H1 (cell line): ENCODE results near the gene KXD1.

ENCODE experiments used
- CBX5 ChIP-seq: fragments of 300-800, 300-1000 bp; sonication (generic); IDR thresholded peaks from 2 replicates; pipeline ENCODE4 v1.7.1; 2016; ENCODE audit warnings: antibody characterized with exemption, low read length, low read depth
- CEBPB ChIP-seq: IDR thresholded peaks from 2 replicates; pipeline ENCODE4 v1.6.1; 2012; ENCODE audit warnings: low read depth, low read length
- CTCF ChIP-seq, 3 experiments: IDR thresholded peaks; 1 replicate in 2 of 3; 2 replicates in 1 of 3; pipeline versions ENCODE4 v1.5.1 to v1.6.1; 2011; ENCODE audit warnings: low read length in 3 of 3, mild to moderate bottlenecking in 3 of 3, inconsistent platforms in 2 of 3, low read depth in 1 of 3, moderate library complexity in 1 of 3; ENCODE audit not compliant: insufficient read depth in 1 of 3; ENCODE audit errors: control extremely low read depth in 1 of 3
- EP300 ChIP-seq, 2 experiments: IDR thresholded peaks; 1 replicate in 1 of 2; 2 replicates in 1 of 2; pipeline ENCODE4 v1.6.1; 2011 to 2012; ENCODE audit warnings: low read depth in 2 of 2, low read length in 2 of 2, mild to moderate bottlenecking in 2 of 2, borderline replicate concordance in 1 of 2, inconsistent platforms in 1 of 2, moderate library complexity in 1 of 2
- EZH2 ChIP-seq: fragments of 200-600 bp; sonication (generic); IDR thresholded peaks from 2 replicates; pipeline ENCODE4 v1.7.1; 2012; ENCODE audit warnings: low read depth, mild to moderate bottlenecking, moderate library complexity, low read length, inconsistent platforms; ENCODE audit not compliant: severe bottlenecking
- JUND ChIP-seq: IDR thresholded peaks from 2 replicates; pipeline ENCODE4 v1.6.1; 2011; ENCODE audit warnings: mild to moderate bottlenecking, improper control_type of control experiment, low read length
- POLR2AphosphoS5 ChIP-seq: IDR thresholded peaks from 2 replicates; pipeline ENCODE4 v1.6.1; 2011; ENCODE audit warnings: low read depth, low read length
- SAP30 ChIP-seq: fragments of 300-600 bp; sonication (generic); IDR thresholded peaks from 2 replicates; pipeline ENCODE4 v1.7.1; 2012; ENCODE audit warnings: low read length, moderate library complexity, mild to moderate bottlenecking, inconsistent platforms; ENCODE audit not compliant: insufficient read depth, insufficient replicate concordance
- SIX5 ChIP-seq: IDR thresholded peaks from 2 replicates; pipeline ENCODE4 v1.6.1; 2011; ENCODE audit warnings: mild to moderate bottlenecking, low read depth, low read length
- USF2 ChIP-seq: IDR thresholded peaks from 2 replicates; pipeline ENCODE4 v1.6.1; 2011; ENCODE audit warnings: low read length, improper control_type of control experiment
- YY1 ChIP-seq: IDR thresholded peaks from 2 replicates; pipeline ENCODE4 v1.6.1; 2011; ENCODE audit warnings: low read depth, mild to moderate bottlenecking, low read length
- TF ChIP-seq, protein P1 (sequence below): fragments of 300-600 bp; sonication (generic); IDR thresholded peaks from 2 replicates; pipeline ENCODE4 v1.7.1; 2012; ENCODE audit warnings: low read length, moderate library complexity, mild to moderate bottlenecking, inconsistent platforms; ENCODE audit not compliant: insufficient replicate concordance

DNA sequence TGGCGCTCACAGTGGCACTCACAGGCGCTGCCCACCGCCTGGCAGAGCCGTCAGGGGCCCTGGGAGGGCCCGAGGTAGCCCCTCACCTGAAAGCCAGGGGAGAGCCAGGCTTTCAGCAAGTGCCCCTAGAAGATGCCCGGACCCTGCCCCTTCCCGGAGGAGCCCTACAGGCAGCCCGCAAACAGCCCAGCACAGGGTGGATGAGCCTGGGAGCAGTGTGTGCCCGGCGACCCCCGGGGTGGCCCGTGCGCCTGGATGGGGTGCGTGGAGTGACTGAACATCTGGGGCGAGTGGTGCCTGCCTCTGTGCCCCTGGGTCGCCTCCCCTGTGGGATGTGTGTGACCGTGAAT, 47.5 kb downstream of the KXD1 start:
- TF ChIP-seq CTCF (IDR thresholded peaks at IDR 0.05; ENCODE audit: control extremely low read depth in 1 of 3, insufficient read depth in 1 of 3, low read depth in 1 of 3, low read length in 3 of 3) (no peak), CEBPB (no peak), YY1 (no peak), POLR2AphosphoS5 (no peak), CBX5 (no peak), EP300 (IDR thresholded peaks at IDR 0.05; ENCODE audit: borderline replicate concordance in 1 of 2, low read depth in 2 of 2, low read length in 2 of 2) (no peak), SAP30 (no peak), EZH2 (no peak), JUND (no peak), USF2 (no peak), SIX5 (no peak)
- TF ChIP-seq, protein P1, sequence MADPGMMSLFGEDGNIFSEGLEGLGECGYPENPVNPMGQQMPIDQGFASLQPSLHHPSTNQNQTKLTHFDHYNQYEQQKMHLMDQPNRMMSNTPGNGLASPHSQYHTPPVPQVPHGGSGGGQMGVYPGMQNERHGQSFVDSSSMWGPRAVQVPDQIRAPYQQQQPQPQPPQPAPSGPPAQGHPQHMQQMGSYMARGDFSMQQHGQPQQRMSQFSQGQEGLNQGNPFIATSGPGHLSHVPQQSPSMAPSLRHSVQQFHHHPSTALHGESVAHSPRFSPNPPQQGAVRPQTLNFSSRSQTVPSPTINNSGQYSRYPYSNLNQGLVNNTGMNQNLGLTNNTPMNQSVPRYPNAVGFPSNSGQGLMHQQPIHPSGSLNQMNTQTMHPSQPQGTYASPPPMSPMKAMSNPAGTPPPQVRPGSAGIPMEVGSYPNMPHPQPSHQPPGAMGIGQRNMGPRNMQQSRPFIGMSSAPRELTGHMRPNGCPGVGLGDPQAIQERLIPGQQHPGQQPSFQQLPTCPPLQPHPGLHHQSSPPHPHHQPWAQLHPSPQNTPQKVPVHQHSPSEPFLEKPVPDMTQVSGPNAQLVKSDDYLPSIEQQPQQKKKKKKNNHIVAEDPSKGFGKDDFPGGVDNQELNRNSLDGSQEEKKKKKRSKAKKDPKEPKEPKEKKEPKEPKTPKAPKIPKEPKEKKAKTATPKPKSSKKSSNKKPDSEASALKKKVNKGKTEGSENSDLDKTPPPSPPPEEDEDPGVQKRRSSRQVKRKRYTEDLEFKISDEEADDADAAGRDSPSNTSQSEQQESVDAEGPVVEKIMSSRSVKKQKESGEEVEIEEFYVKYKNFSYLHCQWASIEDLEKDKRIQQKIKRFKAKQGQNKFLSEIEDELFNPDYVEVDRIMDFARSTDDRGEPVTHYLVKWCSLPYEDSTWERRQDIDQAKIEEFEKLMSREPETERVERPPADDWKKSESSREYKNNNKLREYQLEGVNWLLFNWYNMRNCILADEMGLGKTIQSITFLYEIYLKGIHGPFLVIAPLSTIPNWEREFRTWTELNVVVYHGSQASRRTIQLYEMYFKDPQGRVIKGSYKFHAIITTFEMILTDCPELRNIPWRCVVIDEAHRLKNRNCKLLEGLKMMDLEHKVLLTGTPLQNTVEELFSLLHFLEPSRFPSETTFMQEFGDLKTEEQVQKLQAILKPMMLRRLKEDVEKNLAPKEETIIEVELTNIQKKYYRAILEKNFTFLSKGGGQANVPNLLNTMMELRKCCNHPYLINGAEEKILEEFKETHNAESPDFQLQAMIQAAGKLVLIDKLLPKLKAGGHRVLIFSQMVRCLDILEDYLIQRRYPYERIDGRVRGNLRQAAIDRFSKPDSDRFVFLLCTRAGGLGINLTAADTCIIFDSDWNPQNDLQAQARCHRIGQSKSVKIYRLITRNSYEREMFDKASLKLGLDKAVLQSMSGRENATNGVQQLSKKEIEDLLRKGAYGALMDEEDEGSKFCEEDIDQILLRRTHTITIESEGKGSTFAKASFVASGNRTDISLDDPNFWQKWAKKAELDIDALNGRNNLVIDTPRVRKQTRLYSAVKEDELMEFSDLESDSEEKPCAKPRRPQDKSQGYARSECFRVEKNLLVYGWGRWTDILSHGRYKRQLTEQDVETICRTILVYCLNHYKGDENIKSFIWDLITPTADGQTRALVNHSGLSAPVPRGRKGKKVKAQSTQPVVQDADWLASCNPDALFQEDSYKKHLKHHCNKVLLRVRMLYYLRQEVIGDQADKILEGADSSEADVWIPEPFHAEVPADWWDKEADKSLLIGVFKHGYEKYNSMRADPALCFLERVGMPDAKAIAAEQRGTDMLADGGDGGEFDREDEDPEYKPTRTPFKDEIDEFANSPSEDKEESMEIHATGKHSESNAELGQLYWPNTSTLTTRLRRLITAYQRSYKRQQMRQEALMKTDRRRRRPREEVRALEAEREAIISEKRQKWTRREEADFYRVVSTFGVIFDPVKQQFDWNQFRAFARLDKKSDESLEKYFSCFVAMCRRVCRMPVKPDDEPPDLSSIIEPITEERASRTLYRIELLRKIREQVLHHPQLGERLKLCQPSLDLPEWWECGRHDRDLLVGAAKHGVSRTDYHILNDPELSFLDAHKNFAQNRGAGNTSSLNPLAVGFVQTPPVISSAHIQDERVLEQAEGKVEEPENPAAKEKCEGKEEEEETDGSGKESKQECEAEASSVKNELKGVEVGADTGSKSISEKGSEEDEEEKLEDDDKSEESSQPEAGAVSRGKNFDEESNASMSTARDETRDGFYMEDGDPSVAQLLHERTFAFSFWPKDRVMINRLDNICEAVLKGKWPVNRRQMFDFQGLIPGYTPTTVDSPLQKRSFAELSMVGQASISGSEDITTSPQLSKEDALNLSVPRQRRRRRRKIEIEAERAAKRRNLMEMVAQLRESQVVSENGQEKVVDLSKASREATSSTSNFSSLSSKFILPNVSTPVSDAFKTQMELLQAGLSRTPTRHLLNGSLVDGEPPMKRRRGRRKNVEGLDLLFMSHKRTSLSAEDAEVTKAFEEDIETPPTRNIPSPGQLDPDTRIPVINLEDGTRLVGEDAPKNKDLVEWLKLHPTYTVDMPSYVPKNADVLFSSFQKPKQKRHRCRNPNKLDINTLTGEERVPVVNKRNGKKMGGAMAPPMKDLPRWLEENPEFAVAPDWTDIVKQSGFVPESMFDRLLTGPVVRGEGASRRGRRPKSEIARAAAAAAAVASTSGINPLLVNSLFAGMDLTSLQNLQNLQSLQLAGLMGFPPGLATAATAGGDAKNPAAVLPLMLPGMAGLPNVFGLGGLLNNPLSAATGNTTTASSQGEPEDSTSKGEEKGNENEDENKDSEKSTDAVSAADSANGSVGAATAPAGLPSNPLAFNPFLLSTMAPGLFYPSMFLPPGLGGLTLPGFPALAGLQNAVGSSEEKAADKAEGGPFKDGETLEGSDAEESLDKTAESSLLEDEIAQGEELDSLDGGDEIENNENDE = no peak
